Epidermal melanocyte (primary cell): ENCODE measurements around the gene STX8.
"Not testable (repeated sequence)": the region's sequence is repeated elsewhere in the genome, so short reads cannot be mapped to it uniquely, and the experiment has no call there.

Source experiments
- DNase-seq: peaks from one replicate; pipeline ENCODE4 v3.0.0; 2011; ENCODE audit warnings: low spot score; ENCODE audit not compliant: insufficient read length

STX8 gene

GRCh38 chr17:9402590-9403199 lies 172.9 kb downstream of the STX8 start:
- no peak for DNase-seq

GRCh38 chr17:9401434-9401833 lies 174.2 kb downstream of the STX8 start:
- DNase-seq = peak; percentile 21

GRCh38 chr17:9389111-9389527 lies 186.5 kb downstream of the STX8 start:
- DNase-seq = peak; percentile 37

GRCh38 chr17:9386401-9386800 lies 189.2 kb downstream of the STX8 start:
- DNase-seq = no peak

GRCh38 chr17:9383826-9384225 lies 191.8 kb downstream of the STX8 start:
- no peak for DNase-seq

GRCh38 chr17:9382626-9383025 lies 193.0 kb downstream of the STX8 start:
- DNase-seq = no peak

- DNase-seq = no peak
Measured at GRCh38 chr17:9381068-9381467, 194.6 kb downstream of the STX8 start.

GRCh38 chr17:9380361-9380760 lies 195.3 kb downstream of the STX8 start:
- DNase-seq = no peak

GRCh38 chr17:9376177-9376576 lies 199.4 kb downstream of the STX8 start:
- not testable (repeated sequence) for DNase-seq

- DNase-seq = no peak
Measured at GRCh38 chr17:9371019-9371418, 204.6 kb downstream of the STX8 start.

GRCh38 chr17:9370467-9370866 lies 205.2 kb downstream of the STX8 start:
- DNase-seq = no peak

GRCh38 chr17:9368631-9369030 lies 207.0 kb downstream of the STX8 start:
- no peak for DNase-seq

GRCh38 chr17:9367156-9367555 lies 208.5 kb downstream of the STX8 start:
- no peak for DNase-seq

GRCh38 chr17:9364837-9365430 lies 210.7 kb downstream of the STX8 start:
- no peak for DNase-seq

- no peak for DNase-seq
Measured at GRCh38 chr17:9363440-9364350, 211.9 kb downstream of the STX8 start.

GRCh38 chr17:9361188-9361955 lies 214.2 kb downstream of the STX8 start:
- peak; percentile 22 for DNase-seq

GRCh38 chr17:9360677-9361081 lies 214.9 kb downstream of the STX8 start:
- no peak for DNase-seq

GRCh38 chr17:9356488-9356911 lies 219.1 kb downstream of the STX8 start:
- DNase-seq = no peak

- no peak for DNase-seq
Measured at GRCh38 chr17:9355846-9356245, 219.8 kb downstream of the STX8 start.

GRCh38 chr17:9355231-9355630 lies 220.4 kb downstream of the STX8 start:
- not testable (repeated sequence) for DNase-seq

GRCh38 chr17:9350080-9350479 lies 225.5 kb downstream of the STX8 start:
- DNase-seq = peak; percentile 45
